Endometrial microvascular endothelial cells (primary cell): ENCODE data around the gene HS3ST2. TPM values are rescaled to one million over a fixed set of nuclear protein-coding genes. Genes with fewer than 3 reads are reported as not detected.

ENCODE experiments used
- in situ Hi-C: cut with HindIII; loops from 2 replicates; pipeline ENCODE4 v1.10.0; 2017; ENCODE audit warnings: low sequenced_read_pairs, low pct_unique_long_range_greater_than_20kb; ENCODE audit errors: inconsistent ontology term
- total RNA-seq: library from RNA; depleted of rRNA; stranded (reverse); fragments of >200 nt; gene quantifications from one replicate; pipeline ENCODE4 v1.2.3, GENCODE V29; 2015; ENCODE audit errors: inconsistent ontology term

The HS3ST2 gene
- not detected for total RNA-seq

DNA sequence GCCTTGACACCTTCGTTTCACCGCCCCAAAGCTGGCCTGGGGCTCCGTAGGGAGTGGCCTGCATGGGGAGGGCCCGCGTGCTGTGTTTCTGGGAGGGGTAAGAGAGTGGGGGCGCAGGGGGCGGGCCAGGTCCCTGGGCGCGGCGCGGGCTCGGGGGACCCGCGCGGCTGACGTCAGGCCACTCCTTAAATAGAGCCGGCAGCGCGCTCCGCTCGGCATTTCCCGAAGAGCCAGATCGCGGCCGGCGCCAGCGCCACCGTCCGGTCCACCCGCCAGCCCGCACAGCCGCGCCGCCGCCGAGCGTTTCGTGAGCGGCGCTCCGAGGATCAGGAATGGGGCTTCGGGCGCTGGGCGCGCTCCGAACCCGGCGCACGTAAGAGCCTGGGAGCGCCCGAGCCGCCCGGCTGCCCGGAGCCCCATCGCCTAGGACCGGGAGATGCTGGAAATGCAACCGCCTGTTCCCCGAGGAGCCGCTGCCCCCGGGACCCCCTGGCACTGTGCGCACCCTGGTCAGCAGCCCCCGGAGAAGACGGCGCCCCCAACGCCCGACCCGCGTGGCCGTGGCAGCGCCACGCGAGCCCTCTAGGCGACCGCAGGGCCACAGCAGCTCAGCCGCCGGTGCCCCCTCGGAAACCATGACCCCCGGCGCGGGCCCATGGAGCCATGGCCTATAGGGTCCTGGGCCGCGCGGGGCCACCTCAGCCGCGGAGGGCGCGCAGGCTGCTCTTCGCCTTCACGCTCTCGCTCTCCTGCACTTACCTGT is at the start of gene HS3ST2:
TSS of gene HS3ST2 (plus strand) at position 215 of the 763 bp plus-strand sequence. CDS start at position 664, 449 bp downstream.
- in situ Hi-C loops, result no loop called here

DNA sequence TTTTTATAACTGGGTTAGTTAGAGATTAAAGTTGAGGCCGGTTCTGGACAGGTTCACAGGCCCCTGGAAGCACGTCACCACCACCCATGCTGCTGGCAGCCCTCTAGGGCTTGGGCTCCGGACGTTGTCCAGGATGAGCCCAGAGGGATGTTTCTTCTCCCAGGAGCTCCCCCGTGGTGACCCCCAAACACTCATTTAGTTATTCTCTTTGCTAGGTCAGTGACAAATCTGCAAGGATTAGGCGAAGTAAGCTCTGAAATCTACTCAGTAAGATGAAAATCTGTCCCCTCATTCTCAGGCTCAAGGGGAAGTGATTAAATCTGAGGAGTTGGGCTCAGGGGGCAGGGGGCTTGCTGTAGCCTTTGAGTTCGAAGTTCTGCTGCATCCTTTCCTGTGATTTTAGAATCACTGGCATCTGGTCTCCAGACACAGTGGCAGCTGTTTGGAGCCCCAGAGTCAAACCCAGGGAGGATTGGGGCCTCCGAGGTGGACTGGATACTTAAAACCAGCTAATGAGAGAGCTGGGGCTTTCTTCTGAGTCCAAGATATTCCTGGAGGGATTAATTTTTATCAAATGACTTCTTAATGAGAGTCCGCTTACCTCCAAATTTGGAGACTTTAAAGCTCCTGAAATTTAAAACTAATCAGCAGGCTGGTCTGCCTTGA is 49.2 kb upstream of the HS3ST2 start:
- in situ Hi-C loops, result no loop called here

DNA sequence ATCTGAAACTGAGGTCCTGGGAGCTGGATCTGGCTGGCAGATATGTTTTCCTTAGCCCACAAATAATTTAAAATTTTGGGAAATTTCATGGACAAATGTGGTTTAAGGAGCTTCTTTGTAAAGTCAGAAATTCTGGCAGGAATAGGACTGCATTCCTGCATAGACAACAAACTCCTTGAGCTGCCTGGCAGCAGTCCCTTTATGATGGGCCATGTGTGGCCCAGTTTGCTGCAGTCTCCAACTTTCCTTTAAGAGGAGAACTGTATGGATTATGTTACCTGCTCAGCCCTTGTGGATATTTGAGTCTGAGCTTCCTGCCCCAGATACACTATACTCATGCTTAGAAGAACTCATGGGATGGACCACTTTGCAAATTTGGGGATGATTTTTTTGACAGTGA is 48.5 kb upstream of the HS3ST2 start:
- in situ Hi-C loops, result no loop called here

DNA sequence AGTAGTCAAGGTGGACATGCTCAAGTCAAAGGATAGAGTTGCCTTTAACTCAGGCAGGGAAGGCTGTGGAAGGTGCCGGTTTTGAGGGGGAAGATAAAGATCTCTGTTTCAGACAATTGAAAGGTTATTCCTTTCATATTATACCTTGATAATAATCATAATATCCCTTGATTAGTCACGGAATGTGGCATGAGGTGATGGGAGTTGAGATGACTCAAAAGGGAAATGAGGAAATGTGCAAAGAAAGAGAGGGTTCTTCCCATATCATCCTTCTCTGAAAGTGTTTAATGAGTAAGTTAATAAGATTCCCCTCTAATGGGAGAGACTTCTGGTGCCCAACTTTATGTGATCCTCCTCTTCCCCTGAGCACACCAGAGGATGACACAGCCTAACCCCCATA is 43.1 kb upstream of the HS3ST2 start:
- in situ Hi-C loops, result no loop called here

DNA sequence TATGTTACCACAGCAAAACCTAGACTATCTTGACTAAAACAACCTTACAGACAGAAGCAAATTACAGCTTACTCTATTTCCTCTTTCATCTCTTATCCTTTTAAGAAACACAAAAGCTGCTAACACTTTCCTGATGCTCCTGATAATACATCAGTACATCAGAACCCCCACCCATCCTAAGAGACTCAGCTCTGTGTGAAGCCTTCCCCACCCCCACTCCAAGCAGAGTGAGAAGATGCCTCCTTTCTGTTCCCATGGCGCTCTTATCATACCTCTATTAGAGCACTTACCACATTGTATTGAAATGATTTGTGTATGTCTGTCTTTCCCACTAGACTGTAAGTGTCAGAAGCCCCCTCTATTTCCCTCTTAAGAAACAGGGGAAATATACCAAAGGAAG is 42.4 kb upstream of the HS3ST2 start:
- in situ Hi-C loops, result no loop called here

DNA sequence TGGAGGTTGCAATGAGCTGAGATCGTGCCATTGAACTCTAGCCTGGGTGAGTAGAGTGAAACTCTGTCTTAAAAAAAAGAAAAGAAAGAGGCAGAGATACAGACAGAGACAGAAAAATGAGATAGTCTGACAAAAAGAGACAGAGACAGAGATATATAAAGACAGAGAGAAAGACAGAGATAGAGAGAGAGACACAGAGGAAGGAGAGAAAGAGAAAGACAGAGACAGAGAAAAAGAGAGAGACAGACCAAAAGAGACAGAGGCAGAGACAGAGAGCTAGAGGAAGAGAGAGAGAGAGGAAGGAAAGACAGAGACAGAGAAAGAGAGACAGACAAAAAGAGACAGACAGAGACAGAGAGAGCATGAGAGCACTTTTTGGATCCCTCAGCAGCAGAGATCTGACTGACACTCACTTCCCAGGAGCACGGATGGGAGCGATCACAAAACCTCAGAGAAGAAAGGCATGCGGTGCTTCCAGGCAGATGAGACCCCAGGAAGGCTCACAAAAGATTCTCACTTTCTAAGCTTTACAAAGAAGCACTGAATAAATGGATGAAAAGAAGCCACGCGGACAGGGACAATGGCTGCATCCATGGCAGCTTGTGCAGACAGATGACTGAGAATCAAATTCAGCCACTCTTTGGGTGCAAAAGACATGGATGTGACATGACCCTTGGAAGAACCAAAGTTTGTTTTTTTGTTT is 38.6 kb upstream of the HS3ST2 start:
- in situ Hi-C loops, result no loop called here

DNA sequence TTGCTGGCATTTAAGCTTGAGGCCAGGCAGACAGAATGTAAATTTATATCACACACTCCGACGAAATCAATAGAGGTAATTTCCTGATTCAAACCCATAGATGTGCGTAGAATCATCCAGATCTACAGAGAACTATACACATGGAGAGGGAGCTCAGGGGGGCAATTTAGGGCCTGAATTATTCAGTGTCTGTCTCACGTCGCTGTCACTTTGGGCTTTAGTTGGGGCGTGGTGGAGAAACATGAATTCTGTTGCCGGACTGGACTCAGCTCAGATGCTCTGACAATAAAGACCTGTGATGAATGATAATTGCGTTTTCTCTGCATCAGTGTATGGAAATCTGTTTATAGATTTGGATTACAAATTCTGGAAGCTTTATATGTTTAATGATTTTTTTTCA is 32.5 kb upstream of the HS3ST2 start:
- in situ Hi-C loops, result no loop called here

DNA sequence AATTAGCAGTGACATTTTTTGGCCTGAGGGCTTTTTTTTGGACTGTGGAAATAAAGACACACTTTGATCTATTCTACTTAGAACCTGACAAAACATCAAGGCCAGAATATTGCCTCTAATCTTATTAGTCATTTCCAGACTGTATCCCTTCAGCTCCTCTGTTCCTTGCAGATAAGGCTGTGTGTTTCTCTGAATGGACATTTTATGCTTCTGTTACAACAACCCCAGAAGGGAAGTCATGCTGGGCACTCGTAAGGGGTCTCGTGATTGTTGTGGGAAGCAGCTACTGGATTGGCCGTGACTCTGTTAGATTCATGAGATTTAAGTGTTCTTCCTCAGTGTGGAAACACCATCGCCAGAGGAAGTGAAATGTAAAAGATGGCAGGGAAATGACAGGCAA is 31.6 kb upstream of the HS3ST2 start:
- in situ Hi-C loops, result no loop called here

DNA sequence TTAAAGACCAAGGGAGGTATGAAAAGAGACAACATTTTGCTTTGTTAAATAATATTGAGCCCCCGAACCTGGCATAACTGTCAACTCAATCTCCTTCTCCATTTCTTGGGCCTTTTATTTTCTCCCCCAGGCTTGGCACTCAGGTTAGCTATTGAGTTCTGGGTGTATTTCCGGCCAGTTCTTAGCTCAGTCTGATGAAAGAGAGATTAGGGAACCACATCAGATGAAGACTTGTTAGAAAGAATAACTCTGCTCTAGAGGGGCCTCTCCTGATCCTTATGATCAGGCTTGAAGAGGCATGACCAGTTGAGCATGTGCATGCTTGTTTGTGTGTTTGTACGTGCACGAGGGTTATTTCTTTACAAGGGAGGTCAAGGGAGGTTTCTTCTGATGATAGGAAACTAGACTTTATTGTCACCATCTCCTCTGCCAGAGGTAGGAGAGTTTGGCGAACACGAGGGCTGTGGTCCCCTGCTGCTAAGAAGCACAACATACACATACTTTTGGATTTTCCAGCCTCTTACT is 29.2 kb upstream of the HS3ST2 start:
- in situ Hi-C loops, result no loop called here

DNA sequence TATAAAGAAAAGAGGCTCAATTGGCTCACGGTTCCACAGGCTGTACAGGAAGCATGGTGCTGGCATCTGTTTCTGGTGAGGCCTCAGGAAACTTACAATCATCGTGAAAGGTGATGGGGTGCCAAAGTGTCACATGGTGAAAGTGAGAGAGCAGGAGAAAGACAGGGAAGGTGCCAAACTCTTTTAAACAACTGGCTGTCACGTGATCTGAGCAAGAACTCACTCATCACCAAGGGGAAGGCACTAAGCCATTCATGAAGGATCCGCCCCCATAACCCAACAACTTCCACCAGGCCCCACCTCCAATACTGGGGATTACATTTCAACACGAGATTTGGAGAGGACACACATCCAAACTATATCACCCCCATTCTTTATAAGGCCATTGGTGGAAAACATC is 28.4 kb upstream of the HS3ST2 start:
- in situ Hi-C loops, result no loop called here

DNA sequence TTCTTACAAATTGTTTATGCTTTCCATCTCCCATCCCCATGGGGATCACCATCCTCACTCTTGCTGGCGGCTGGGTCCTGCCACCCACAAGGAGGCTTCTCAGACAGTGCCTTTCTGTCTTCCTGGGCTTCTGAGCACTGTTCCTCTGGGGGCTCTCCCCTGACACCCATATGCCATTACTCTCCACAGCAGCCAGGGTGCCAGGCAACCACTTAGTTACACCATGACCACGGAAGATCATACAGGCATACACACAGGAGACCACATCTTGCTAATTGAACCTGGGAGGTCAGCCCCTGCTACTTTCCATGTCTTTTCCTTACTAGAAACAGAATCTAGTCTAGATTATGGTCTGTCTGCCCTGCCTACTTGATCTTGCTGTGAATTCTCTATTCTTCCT is 27.7 kb upstream of the HS3ST2 start:
- in situ Hi-C loops, result no loop called here

DNA sequence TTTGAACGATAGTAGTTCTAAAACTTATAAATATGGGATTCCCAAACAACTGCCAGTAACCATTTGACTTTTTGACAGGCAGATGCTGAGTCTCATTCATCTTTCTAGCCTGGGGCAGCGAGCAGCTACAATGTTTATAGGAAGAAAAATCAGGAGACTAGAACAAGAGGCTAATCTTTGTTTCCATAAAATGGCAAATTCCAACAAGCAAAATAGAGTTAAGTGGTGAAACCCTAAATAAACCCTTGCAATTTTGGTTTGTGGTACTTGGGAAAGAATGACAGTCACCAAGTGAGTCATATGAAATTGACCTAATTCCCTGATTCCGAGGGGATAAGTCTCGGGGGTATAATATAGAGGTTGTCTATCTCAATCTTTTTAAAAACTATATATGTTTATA is 27.3 kb upstream of the HS3ST2 start:
- in situ Hi-C loops, result no loop called here

DNA sequence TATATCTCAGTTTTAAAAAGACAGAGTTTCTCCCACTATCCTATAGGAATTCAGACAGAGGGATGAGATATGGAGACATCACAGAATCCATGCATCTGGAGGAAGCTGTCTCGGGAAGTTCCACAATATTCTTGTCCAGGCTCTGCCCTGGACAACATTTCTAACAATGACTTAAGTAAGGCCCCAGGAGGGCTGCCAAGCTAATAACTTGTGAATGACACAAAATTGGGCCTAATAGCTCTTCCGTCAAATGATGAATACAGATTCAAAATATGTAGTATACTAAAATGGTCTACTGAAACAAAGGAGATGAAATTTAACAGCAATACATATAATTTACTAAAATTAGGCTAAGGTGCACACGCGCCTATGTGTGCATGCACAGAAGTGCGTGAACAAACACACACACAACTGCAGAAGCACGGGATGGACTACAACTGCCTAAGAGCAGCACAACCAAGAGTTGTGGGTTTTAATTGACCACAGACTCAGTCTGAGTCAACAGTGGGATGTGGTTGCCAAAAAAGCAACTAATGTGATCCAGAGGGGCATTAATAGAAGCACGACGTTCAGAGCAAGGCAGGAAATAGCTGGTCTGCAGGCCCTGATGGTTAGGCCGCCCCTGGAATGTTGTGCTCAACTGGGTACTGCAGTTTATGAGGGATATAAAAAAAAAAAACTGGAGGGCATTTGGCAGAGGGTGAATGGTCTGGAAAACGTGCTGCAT is 26.3 kb upstream of the HS3ST2 start:
- in situ Hi-C loops, result no loop called here

DNA sequence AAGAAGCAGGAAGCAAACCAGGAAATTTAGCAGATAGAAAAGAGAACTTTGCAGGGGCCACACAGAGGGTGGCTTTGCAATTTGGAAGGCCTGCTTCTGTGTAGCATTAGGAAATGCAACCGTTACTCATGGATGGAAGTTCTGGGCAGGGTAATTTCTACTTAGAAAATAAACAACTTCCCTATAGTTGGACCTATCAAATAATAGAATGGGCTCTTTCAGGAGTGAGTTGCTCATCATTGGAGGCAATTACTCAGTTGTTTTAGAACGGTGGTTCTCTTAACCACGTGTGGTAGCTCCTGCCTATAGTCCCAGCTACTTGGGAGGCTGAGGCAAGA is 25.8 kb upstream of the HS3ST2 start:
- in situ Hi-C loops, result no loop called here

DNA sequence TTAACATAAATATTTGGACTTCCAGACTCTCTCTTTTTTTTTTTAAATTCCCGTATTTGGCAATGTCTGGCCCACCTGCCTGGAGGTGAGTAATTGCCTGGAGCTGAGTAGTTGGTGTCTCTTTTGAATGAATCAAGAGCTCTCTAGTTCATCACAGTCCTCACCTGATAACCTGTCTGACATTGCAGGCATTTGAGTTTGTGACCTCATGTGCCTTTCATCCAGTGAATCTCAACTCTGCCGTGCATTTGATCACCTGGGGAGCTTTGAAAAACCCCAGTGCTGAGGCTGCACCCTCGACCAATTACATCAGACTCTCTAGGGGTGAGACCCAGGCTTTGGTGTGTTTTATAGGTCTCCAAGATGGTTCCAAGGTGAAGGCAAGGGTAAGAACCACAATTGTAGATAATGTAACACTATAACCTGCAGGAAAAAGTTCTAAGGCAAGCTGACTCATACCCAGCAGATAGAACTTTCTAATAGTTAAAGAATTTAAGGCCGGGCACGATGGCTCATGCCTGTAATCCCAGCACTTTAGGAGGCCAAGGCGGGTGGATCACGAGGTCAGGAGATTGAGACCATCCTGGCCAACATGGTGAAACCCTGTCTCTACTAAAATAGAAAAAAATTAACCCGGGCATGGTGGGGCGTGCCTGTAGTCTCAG is 24.5 kb upstream of the HS3ST2 start:
- in situ Hi-C loops, result no loop called here

DNA sequence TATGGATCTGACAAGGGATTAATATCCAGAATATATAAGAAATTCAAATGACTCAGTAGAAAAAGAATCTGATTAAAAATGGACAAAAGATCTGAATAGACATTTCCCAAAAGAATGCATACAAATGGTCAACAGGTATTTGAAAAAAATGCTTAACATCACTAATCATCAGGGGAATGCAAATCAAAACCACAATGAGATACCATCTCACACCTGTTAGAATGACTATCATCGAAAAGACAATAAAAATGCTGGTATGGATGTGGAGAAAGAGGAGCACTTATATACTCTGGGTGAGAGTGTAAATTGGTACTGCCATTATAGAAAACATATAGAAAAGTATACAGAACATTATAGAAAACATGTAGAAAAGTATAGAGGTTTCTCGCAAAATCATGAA is 16.4 kb upstream of the HS3ST2 start:
- in situ Hi-C loops, result no loop called here

DNA sequence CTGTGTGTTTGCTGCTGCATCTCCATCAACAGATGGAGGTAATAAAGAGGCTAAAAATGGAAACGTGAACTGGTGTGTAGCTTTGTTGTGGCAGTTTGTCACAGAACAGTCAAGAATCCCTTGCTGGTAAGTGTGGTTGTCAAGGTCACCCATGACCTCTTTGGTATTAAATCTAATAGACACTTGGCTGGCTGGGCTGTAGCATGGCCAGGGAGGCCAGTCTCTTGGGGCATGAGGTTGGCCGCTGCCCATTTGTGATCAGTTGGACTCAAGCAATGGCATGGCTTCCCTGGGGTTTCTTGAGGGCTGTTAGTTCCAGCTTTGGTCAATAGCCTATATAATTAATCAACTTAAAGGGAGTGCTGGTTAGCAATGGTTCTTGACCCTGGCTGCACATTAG is 14.8 kb upstream of the HS3ST2 start:
- in situ Hi-C loops, result no loop called here

DNA sequence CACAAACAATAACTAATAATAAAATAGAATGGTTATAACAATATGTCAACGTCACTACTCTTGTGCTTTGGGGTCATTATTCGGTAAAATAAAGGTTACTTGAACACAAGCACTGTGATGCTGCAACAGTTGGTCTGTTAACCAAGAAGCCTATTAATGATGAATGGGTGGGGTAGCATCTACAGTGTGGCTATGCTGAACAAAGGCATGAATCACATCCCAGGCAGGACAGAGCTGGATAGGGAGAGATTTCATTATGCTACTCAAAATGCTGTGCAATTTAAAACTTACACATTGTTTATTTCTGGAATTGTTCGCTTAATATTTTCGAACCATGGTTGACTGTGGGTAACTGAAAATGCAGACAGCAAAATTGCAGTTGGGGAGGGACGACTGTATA is 9.1 kb upstream of the HS3ST2 start:
- in situ Hi-C loops, result no loop called here

DNA sequence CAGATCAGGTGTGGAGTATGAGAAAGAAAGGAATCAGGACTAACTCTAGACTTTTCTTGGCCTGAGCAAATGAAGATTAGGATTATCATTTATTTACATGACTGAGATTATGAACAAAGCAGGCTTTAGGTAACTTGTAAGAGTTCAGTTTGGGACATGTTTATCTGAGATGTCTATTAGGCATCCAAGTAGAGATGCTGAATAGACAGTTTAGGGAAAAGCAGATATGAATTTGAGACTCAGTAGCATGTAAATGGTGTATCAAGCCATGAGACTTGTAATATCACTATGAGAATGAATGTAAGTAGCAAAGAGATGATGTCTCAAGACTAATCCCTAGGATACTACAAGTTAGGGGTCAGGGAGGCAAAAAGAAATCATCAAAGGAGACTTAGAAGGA is 8.6 kb upstream of the HS3ST2 start:
- in situ Hi-C loops, result no loop called here
